ENCODE results near the gene PLS1.

DNA sequence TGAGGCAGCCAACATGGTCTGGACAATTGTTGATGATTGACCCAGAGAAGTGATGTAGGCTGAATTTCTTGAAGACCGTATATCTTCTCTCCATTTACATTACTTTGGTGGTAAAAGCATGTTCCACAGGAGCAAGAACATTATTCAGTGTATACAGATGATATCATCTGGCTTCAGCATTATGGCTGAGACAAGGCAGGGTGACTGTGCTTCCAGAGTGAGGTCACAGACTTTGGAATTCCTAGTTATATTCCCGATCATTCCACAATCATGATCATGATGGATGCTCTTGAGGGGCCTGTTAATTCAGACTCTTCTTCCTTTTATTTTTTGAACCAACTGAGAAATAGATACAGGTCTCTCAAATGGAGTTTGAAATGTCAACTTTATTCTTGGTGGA, 19.0 kb downstream of the PLS1 start:
- TF ChIP-seq EZH2 (IDR thresholded peaks at IDR 0.05; ENCODE audit: insufficient read depth, poor library complexity, severe bottlenecking) (no peak), EZH2phosphoT487 (IDR thresholded peaks at IDR 0.05; ENCODE audit: insufficient read depth, low read depth) (no peak)
